ENCODE measurements around the gene DOK7. TPM values are rescaled to one million over a fixed set of nuclear protein-coding genes. Genes with fewer than 3 reads are reported as not detected.

DOK7 gene
- polyA plus RNA-seq, 2 donors, result 0.11 to 0.29 TPM

DNA sequence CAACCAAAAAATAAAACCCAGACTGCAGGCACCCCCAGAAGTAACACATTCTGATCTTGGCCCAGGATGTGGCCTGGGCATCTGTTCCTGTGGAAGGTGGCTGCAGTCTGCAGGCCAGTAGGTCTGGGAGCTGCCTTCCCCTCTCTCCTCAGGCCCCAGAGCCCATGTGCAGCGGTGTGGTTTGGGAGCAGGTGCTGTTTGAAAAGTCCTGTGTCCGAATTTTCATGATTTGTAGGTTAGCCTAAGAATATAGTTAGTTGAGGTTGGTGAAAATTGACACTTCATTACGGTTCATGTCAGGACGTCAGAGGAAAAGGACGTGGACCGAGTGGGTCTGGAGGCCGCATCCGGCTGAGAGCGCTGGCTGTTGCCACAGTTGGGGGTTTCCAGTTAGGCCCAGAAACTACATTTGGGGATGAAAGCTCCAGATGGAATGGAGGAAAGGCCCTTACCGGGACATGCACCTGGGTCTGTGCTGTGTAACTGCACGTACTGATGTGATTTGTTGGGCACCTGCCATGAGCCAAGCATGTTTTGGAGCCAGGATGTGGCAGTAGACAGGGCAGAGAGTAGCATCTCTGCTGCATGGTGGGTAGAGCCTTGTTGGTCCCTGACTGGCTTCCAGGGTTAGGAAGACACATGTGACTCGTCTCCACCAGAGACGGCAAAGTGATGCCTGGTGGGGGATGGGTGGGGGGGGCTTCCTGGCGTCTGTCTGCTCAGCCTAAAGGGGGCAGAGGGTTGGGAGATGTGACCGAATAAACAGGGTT, 43.1 kb upstream of the DOK7 start:
- no peak overlapping the region for H3K4me3 ChIP-seq (ENCODE audit: low read depth in 1 of 2, low read length in 2 of 2)
- WGBS, 2 donors, result 81 to 83% methylated on average over 15 of the region's 15 CpGs
- no peaks in the 10 kb centered on the region for H3K27me3 ChIP-seq (ENCODE audit: control insufficient read depth in 1 of 2, insufficient read depth in 2 of 2, low read length in 2 of 2)
- no peak overlapping the region for H3K27ac ChIP-seq (ENCODE audit: low read depth in 2 of 2, low read length in 1 of 2)
- no peaks in the 10 kb centered on the region for H3K9me3 ChIP-seq (ENCODE audit: control insufficient read depth in 2 of 2, insufficient read depth in 1 of 2, low read depth in 1 of 2, low read length in 1 of 2)
- no peaks in the 10 kb centered on the region for H3K4me1 ChIP-seq (ENCODE audit: control insufficient read depth in 2 of 2, insufficient read depth in 2 of 2, low read length in 1 of 2)
- peaks cover 20 to 78% of the 10 kb centered on the region in 2 donors for H3K36me3 ChIP-seq (ENCODE audit: control insufficient read depth in 2 of 2, insufficient read depth in 2 of 2, low read length in 1 of 2)

GRCh38 chr4:3420606-3420955, 42.5 kb upstream of the DOK7 start:
- H3K36me3 ChIP-seq (ENCODE audit: control insufficient read depth in 2 of 2, insufficient read depth in 2 of 2, low read length in 1 of 2), result peaks cover 21 to 79% of the 10 kb centered on the region in 2 donors
- no peaks in the 10 kb centered on the region for H3K27me3 ChIP-seq (ENCODE audit: control insufficient read depth in 1 of 2, insufficient read depth in 2 of 2, low read length in 2 of 2)
- 75 to 85% methylated on average over 12 of the region's 12 CpGs for WGBS, 2 donors
- no peaks in the 10 kb centered on the region for H3K9me3 ChIP-seq (ENCODE audit: control insufficient read depth in 2 of 2, insufficient read depth in 1 of 2, low read depth in 1 of 2, low read length in 1 of 2)
- H3K4me3 ChIP-seq (ENCODE audit: low read depth in 1 of 2, low read length in 2 of 2), result no peak overlapping the region
- no peak overlapping the region for H3K27ac ChIP-seq (ENCODE audit: low read depth in 2 of 2, low read length in 1 of 2)
- H3K4me1 ChIP-seq (ENCODE audit: control insufficient read depth in 2 of 2, insufficient read depth in 2 of 2, low read length in 1 of 2), result no peaks in the 10 kb centered on the region

GRCh38 chr4:3420956-3421355, 42.1 kb upstream of the DOK7 start:
- Histone ChIP-seq H3K4me3 (ENCODE audit: low read depth in 1 of 2, low read length in 2 of 2) (no peak overlapping the region), H3K27me3 (ENCODE audit: control insufficient read depth in 1 of 2, insufficient read depth in 2 of 2, low read length in 2 of 2) (no peaks in the 10 kb centered on the region), H3K4me1 (ENCODE audit: control insufficient read depth in 2 of 2, insufficient read depth in 2 of 2, low read length in 1 of 2) (no peaks in the 10 kb centered on the region), H3K36me3 (ENCODE audit: control insufficient read depth in 2 of 2, insufficient read depth in 2 of 2, low read length in 1 of 2) (peaks cover 21 to 76% of the 10 kb centered on the region in 2 donors), H3K9me3 (ENCODE audit: control insufficient read depth in 2 of 2, insufficient read depth in 1 of 2, low read depth in 1 of 2, low read length in 1 of 2) (no peaks in the 10 kb centered on the region), H3K27ac (ENCODE audit: low read depth in 2 of 2, low read length in 1 of 2) (no peak overlapping the region)
- 72 to 73% methylated on average over 10 of the region's 10 CpGs for WGBS, 2 donors

DNA sequence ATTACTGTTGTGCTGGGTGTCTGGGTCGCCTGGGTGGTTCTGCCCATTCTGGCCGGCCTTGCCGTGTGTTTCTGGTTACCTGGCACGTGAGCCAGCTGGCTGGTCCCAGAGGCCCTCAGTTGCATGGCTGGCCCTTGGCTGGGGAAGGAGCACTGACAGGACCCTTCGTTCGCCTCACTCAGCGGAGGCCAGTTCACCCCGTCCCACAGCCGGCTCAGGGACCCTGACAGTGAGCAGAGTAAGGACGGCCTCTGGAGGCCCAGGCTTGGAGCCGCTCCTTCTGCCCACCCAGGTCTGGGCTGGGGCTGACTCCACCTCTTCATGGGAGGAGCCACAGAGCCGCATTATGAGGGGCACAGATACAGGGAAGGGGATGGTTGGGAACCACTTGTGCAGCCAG, 41.6 kb upstream of the DOK7 start:
- H3K4me3 ChIP-seq (ENCODE audit: low read depth in 1 of 2, low read length in 2 of 2), result no peak overlapping the region
- H3K27ac ChIP-seq (ENCODE audit: low read depth in 2 of 2, low read length in 1 of 2), result no peak overlapping the region
- no peaks in the 10 kb centered on the region for H3K27me3 ChIP-seq (ENCODE audit: control insufficient read depth in 1 of 2, insufficient read depth in 2 of 2, low read length in 2 of 2)
- 81 to 84% methylated on average over 12 of the region's 12 CpGs for WGBS, 2 donors
- no peaks in the 10 kb centered on the region for H3K9me3 ChIP-seq (ENCODE audit: control insufficient read depth in 2 of 2, insufficient read depth in 1 of 2, low read depth in 1 of 2, low read length in 1 of 2)
- H3K36me3 ChIP-seq (ENCODE audit: control insufficient read depth in 2 of 2, insufficient read depth in 2 of 2, low read length in 1 of 2), result peaks cover 21 to 74% of the 10 kb centered on the region in 2 donors
- no peaks in the 10 kb centered on the region for H3K4me1 ChIP-seq (ENCODE audit: control insufficient read depth in 2 of 2, insufficient read depth in 2 of 2, low read length in 1 of 2)

- no peaks in the 10 kb centered on the region for H3K27me3 ChIP-seq (ENCODE audit: control insufficient read depth in 1 of 2, insufficient read depth in 2 of 2, low read length in 2 of 2)
- H3K36me3 ChIP-seq (ENCODE audit: control insufficient read depth in 2 of 2, insufficient read depth in 2 of 2, low read length in 1 of 2), result peaks cover 27 to 73% of the 10 kb centered on the region in 2 donors
- no peaks in the 10 kb centered on the region for H3K9me3 ChIP-seq (ENCODE audit: control insufficient read depth in 2 of 2, insufficient read depth in 1 of 2, low read depth in 1 of 2, low read length in 1 of 2)
- H3K4me3 ChIP-seq (ENCODE audit: low read depth in 1 of 2, low read length in 2 of 2), result no peak overlapping the region
- no peaks in the 10 kb centered on the region for H3K4me1 ChIP-seq (ENCODE audit: control insufficient read depth in 2 of 2, insufficient read depth in 2 of 2, low read length in 1 of 2)
- WGBS, 2 donors, result 88 to 90% methylated on average over 29 of the region's 29 CpGs
- no peak overlapping the region for H3K27ac ChIP-seq (ENCODE audit: low read depth in 2 of 2, low read length in 1 of 2)
These were observed 40.8 kb upstream of the DOK7 start for GRCh38 chr4:3422241-3422801.

- 88 to 89% methylated on average over 19 of the region's 19 CpGs for WGBS, 2 donors
- H3K36me3 ChIP-seq (ENCODE audit: control insufficient read depth in 2 of 2, insufficient read depth in 2 of 2, low read length in 1 of 2), result peaks cover 27 to 71% of the 10 kb centered on the region in 2 donors
- H3K9me3 ChIP-seq (ENCODE audit: control insufficient read depth in 2 of 2, insufficient read depth in 1 of 2, low read depth in 1 of 2, low read length in 1 of 2), result no peaks in the 10 kb centered on the region
- no peaks in the 10 kb centered on the region for H3K4me1 ChIP-seq (ENCODE audit: control insufficient read depth in 2 of 2, insufficient read depth in 2 of 2, low read length in 1 of 2)
- no peak overlapping the region for H3K4me3 ChIP-seq (ENCODE audit: low read depth in 1 of 2, low read length in 2 of 2)
- no peak overlapping the region for H3K27ac ChIP-seq (ENCODE audit: low read depth in 2 of 2, low read length in 1 of 2)
- no peaks in the 10 kb centered on the region for H3K27me3 ChIP-seq (ENCODE audit: control insufficient read depth in 1 of 2, insufficient read depth in 2 of 2, low read length in 2 of 2)
These were observed 40.3 kb upstream of the DOK7 start for GRCh38 chr4:3422808-3423297.

DNA sequence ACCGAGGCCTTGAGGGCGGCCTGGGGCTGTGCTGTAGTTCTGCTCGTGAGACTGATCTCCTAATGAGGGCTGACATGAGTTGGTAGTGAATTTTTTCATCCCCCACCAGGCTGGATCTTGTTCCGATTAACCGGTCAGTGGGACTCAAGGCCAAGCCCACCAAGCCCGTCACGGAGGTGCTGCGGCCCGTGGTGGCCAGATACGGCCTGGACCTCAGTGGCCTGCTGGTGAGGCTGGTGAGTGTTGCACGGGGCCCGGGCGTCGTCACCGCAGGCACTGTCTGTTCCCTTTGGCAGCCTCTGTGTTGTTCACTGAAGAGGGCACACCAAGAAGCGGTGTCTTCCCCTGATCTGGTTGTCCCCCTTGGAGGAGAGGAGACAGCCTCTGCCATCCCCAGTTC, 39.7 kb upstream of the DOK7 start:
- no peaks in the 10 kb centered on the region for H3K4me1 ChIP-seq (ENCODE audit: control insufficient read depth in 2 of 2, insufficient read depth in 2 of 2, low read length in 1 of 2)
- no peak overlapping the region for H3K4me3 ChIP-seq (ENCODE audit: low read depth in 1 of 2, low read length in 2 of 2)
- H3K27me3 ChIP-seq (ENCODE audit: control insufficient read depth in 1 of 2, insufficient read depth in 2 of 2, low read length in 2 of 2), result no peaks in the 10 kb centered on the region
- peaks cover 27 to 70% of the 10 kb centered on the region in 2 donors for H3K36me3 ChIP-seq (ENCODE audit: control insufficient read depth in 2 of 2, insufficient read depth in 2 of 2, low read length in 1 of 2)
- no peaks in the 10 kb centered on the region for H3K9me3 ChIP-seq (ENCODE audit: control insufficient read depth in 2 of 2, insufficient read depth in 1 of 2, low read depth in 1 of 2, low read length in 1 of 2)
- 93 to 94% methylated on average over 16 of the region's 16 CpGs for WGBS, 2 donors
- H3K27ac ChIP-seq (ENCODE audit: low read depth in 2 of 2, low read length in 1 of 2), result no peak overlapping the region

DNA sequence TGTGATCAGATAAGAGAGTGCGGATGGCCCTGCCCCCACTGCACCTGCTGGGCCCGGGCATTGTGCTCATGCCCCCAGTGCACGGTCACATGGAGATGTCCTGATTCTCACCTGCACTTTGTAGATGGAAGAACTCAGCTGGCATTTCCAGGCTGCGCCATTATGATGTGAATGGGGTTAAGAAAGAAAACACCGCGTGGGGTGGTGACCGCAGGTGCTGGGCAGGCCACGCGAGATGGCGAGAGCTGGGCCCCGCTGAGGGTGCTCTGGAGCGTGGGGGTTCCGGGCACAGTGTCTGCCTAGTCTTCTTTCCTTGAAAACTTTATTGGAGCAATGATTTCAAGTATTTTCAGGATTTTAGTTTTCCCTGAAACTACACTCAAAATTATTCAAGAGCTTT, 39.2 kb upstream of the DOK7 start:
- H3K36me3 ChIP-seq (ENCODE audit: control insufficient read depth in 2 of 2, insufficient read depth in 2 of 2, low read length in 1 of 2), result peaks cover 30 to 69% of the 10 kb centered on the region in 2 donors
- H3K27ac ChIP-seq (ENCODE audit: low read depth in 2 of 2, low read length in 1 of 2), result no peak overlapping the region
- H3K27me3 ChIP-seq (ENCODE audit: control insufficient read depth in 1 of 2, insufficient read depth in 2 of 2, low read length in 2 of 2), result no peaks in the 10 kb centered on the region
- 92 to 95% methylated on average over 13 of the region's 13 CpGs for WGBS, 2 donors
- H3K9me3 ChIP-seq (ENCODE audit: control insufficient read depth in 2 of 2, insufficient read depth in 1 of 2, low read depth in 1 of 2, low read length in 1 of 2), result no peaks in the 10 kb centered on the region
- H3K4me1 ChIP-seq (ENCODE audit: control insufficient read depth in 2 of 2, insufficient read depth in 2 of 2, low read length in 1 of 2), result peaks cover 0 to 3% of the 10 kb centered on the region in 2 donors
- H3K4me3 ChIP-seq (ENCODE audit: low read depth in 1 of 2, low read length in 2 of 2), result no peak overlapping the region

DNA sequence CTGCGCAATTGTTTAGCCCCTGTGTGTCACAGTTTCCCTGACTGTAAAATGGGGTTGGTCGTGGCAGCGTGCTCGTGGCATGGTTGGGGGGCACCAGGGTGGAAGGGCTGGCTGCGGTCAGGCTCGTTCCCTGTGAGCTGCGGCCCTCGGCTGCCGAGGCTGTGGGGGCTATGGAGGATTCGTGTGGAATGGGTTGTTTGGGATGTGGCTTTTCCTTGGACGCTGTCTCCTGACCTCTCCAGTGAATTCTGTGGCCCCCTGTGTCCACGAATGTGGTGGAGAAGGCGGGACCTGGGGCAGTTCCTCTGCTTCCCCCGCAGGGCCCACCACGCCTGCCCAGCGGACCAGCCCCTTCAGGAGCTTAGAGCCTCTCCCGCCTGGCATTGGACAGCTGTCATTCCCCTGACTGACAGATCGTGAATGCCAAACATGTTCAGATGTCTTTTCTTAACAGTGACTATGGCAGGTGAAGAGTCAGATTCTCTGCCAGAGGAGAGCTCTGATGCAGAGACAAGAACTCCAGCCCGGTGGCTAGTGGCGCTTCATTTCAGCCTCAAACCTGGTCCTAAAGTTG, 38.5 kb upstream of the DOK7 start:
- 89 to 93% methylated on average over 20 of the region's 20 CpGs for WGBS, 2 donors

More for the DNA sequence above, 38.5 kb upstream of the DOK7 start:
- H3K36me3 ChIP-seq (ENCODE audit: control insufficient read depth in 2 of 2, insufficient read depth in 2 of 2, low read length in 1 of 2), result peaks cover 35 to 74% of the 10 kb centered on the region in 2 donors
- no peaks in the 10 kb centered on the region for H3K27me3 ChIP-seq (ENCODE audit: control insufficient read depth in 1 of 2, insufficient read depth in 2 of 2, low read length in 2 of 2)
- no peak overlapping the region for H3K4me3 ChIP-seq (ENCODE audit: low read depth in 1 of 2, low read length in 2 of 2)
- H3K27ac ChIP-seq (ENCODE audit: low read depth in 2 of 2, low read length in 1 of 2), result no peak overlapping the region
- no peaks in the 10 kb centered on the region for H3K9me3 ChIP-seq (ENCODE audit: control insufficient read depth in 2 of 2, insufficient read depth in 1 of 2, low read depth in 1 of 2, low read length in 1 of 2)
- H3K4me1 ChIP-seq (ENCODE audit: control insufficient read depth in 2 of 2, insufficient read depth in 2 of 2, low read length in 1 of 2), result peaks cover 0 to 5% of the 10 kb centered on the region in 2 donors
